ENCODE results near the gene SKIL.
A peak's percentile ranks its signal among the peaks of the same experiment; 100 is the strongest.

Gene SKIL

DNA sequence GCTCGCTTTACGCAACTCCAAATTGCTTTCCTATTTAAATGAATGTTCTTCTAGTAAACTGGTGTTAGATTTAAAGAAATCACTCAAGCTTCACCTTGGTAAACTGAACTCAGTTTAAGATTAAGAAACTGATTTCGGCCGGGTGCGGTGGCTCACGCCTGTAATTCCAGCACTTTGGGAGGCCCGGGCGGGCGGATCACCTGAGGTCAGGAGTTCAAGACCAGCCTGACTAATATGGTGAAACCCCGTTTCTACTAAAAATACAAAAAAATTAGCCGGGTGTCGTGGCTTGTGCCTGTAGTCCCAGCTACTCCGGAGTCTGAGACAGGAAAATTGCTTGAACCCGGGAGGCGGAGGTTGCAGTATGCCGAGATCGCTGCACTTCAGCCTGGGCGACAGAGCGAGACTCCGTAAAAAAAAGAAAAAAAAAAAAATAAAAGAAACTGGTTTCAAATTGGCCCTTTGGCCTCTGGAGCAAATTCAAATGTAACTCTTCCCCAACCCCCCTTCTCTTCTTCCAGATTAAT, 1.7 kb downstream of the SKIL start:
- H3K36me3 ChIP-seq (ENCODE audit: control insufficient read depth in 2 of 2, insufficient read depth in 2 of 2, low read length in 2 of 2): peaks cover 0 to 13% of the 10 kb centered on the region in 2 donors
- H3K4me3 ChIP-seq (ENCODE audit: low read length in 2 of 2): peak overlapping the region; percentile 79 to 81
- no peaks in the 10 kb centered on the region for H3K27me3 ChIP-seq (ENCODE audit: control insufficient read depth in 2 of 2, insufficient read depth in 2 of 2, low read length in 2 of 2)
- no peak overlapping the region for H3K9ac ChIP-seq (ENCODE audit: low read depth in 1 of 2, low read length in 2 of 2)
- H3K4me1 ChIP-seq (ENCODE audit: control insufficient read depth in 2 of 2, insufficient read depth in 2 of 2, low read length in 2 of 2): peaks cover 12 to 22% of the 10 kb centered on the region in 2 donors
- H3K27ac ChIP-seq (ENCODE audit: low read depth in 2 of 2, low read length in 2 of 2): no peak overlapping the region
- H3K9me3 ChIP-seq (ENCODE audit: control insufficient read depth in 2 of 2, low read length in 2 of 2): no peaks in the 10 kb centered on the region

DNA sequence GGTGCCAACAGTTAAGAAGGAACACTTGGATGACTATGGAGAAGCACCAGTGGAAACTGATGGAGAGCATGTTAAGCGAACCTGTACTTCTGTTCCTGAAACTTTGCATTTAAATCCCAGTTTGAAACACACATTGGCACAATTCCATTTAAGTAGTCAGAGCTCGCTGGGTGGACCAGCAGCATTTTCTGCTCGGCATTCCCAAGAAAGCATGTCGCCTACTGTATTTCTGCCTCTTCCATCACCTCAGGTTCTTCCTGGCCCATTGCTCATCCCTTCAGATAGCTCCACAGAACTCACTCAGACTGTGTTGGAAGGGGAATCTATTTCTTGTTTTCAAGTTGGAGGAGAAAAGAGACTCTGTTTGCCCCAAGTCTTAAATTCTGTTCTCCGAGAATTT, 3.0 kb downstream of the SKIL start:
- no peaks in the 10 kb centered on the region for H3K27me3 ChIP-seq (ENCODE audit: control insufficient read depth in 2 of 2, insufficient read depth in 2 of 2, low read length in 2 of 2)
- H3K4me3 ChIP-seq (ENCODE audit: low read length in 2 of 2): peak overlapping the region in 1 of 2 donors; percentile 22

DNA sequence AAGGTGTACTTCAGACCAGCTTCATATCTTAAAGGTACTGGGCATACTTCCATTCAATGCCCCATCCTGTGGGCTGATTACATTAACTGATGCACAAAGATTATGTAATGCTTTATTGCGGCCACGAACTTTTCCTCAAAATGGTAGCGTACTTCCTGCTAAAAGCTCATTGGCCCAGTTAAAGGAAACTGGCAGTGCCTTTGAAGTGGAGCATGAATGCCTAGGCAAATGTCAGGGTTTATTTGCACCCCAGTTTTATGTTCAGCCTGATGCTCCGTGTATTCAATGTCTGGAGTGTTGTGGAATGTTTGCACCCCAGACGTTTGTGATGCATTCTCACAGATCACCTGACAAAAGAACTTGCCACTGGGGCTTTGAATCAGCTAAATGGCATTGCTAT, 3.4 kb downstream of the SKIL start:
- Histone ChIP-seq H3K27me3 (ENCODE audit: control insufficient read depth in 2 of 2, insufficient read depth in 2 of 2, low read length in 2 of 2) (no peaks in the 10 kb centered on the region), H3K9ac (ENCODE audit: low read depth in 1 of 2, low read length in 2 of 2) (no peak overlapping the region), H3K4me1 (ENCODE audit: control insufficient read depth in 2 of 2, insufficient read depth in 2 of 2, low read length in 2 of 2) (peaks cover 12 to 17% of the 10 kb centered on the region in 2 donors), H3K4me3 (ENCODE audit: low read length in 2 of 2) (peak overlapping the region; percentile 13 to 43), H3K36me3 (ENCODE audit: control insufficient read depth in 2 of 2, insufficient read depth in 2 of 2, low read length in 2 of 2) (peaks cover 0 to 13% of the 10 kb centered on the region in 2 donors), H3K9me3 (ENCODE audit: control insufficient read depth in 2 of 2, low read length in 2 of 2) (no peaks in the 10 kb centered on the region), H3K27ac (ENCODE audit: low read depth in 2 of 2, low read length in 2 of 2) (no peak overlapping the region)

More for the DNA sequence above, 3.0 kb downstream of the SKIL start:
- H3K36me3 ChIP-seq (ENCODE audit: control insufficient read depth in 2 of 2, insufficient read depth in 2 of 2, low read length in 2 of 2): peaks cover 0 to 13% of the 10 kb centered on the region in 2 donors
- H3K9me3 ChIP-seq (ENCODE audit: control insufficient read depth in 2 of 2, low read length in 2 of 2): no peaks in the 10 kb centered on the region
- H3K9ac ChIP-seq (ENCODE audit: low read depth in 1 of 2, low read length in 2 of 2): no peak overlapping the region
- H3K4me1 ChIP-seq (ENCODE audit: control insufficient read depth in 2 of 2, insufficient read depth in 2 of 2, low read length in 2 of 2): peaks cover 12 to 21% of the 10 kb centered on the region in 2 donors
- H3K27ac ChIP-seq (ENCODE audit: low read depth in 2 of 2, low read length in 2 of 2): no peak overlapping the region

- Histone ChIP-seq H3K36me3 (ENCODE audit: control insufficient read depth in 2 of 2, insufficient read depth in 2 of 2, low read length in 2 of 2) (peaks cover 0 to 13% of the 10 kb centered on the region in 2 donors), H3K27ac (ENCODE audit: low read depth in 2 of 2, low read length in 2 of 2) (no peak overlapping the region), H3K4me1 (ENCODE audit: control insufficient read depth in 2 of 2, insufficient read depth in 2 of 2, low read length in 2 of 2) (peaks cover 10 to 14% of the 10 kb centered on the region in 2 donors), H3K4me3 (ENCODE audit: low read length in 2 of 2) (no peak overlapping the region), H3K9ac (ENCODE audit: low read depth in 1 of 2, low read length in 2 of 2) (no peak overlapping the region), H3K27me3 (ENCODE audit: control insufficient read depth in 2 of 2, insufficient read depth in 2 of 2, low read length in 2 of 2) (no peaks in the 10 kb centered on the region), H3K9me3 (ENCODE audit: control insufficient read depth in 2 of 2, low read length in 2 of 2) (no peaks in the 10 kb centered on the region)
These were observed 4.2 kb downstream of the SKIL start for GRCh38 chr3:170361711-170362110.

DNA sequence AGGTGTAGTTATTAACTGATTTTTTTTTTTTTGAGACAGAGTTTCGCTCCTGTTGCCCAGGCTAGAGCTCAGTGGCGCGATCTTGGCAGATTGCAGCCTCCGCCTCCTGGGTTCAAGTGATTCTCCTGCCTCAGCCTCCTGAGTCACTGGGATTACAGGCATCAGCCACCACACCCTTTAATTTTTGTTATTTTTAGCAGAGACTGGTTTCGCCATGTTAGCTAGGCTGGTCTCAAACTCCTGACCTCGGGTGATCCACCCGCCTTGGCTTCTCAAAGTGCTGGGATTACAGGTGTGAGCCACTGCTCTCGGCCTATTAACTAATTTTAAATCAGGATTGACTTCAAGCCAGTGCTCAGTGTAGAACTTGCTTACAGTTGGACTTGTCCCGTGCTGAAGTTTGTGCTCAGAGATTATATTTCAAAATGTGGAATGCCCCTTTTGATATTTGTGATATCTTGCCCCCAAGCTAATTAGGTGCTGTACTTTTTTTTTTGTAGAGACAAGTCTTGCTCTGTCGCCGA, 6.0 kb downstream of the SKIL start:
- Histone ChIP-seq H3K4me3 (ENCODE audit: low read length in 2 of 2) (no peak overlapping the region), H3K27ac (ENCODE audit: low read depth in 2 of 2, low read length in 2 of 2) (no peak overlapping the region), H3K4me1 (ENCODE audit: control insufficient read depth in 2 of 2, insufficient read depth in 2 of 2, low read length in 2 of 2) (peaks cover 7 to 11% of the 10 kb centered on the region in 2 donors), H3K9me3 (ENCODE audit: control insufficient read depth in 2 of 2, low read length in 2 of 2) (no peaks in the 10 kb centered on the region), H3K36me3 (ENCODE audit: control insufficient read depth in 2 of 2, insufficient read depth in 2 of 2, low read length in 2 of 2) (peaks cover 0 to 13% of the 10 kb centered on the region in 2 donors), H3K27me3 (ENCODE audit: control insufficient read depth in 2 of 2, insufficient read depth in 2 of 2, low read length in 2 of 2) (no peaks in the 10 kb centered on the region), H3K9ac (ENCODE audit: low read depth in 1 of 2, low read length in 2 of 2) (no peak overlapping the region)

GRCh38 chr3:170364965-170365364, 7.5 kb downstream of the SKIL start:
- peaks cover 0 to 13% of the 10 kb centered on the region in 2 donors for H3K36me3 ChIP-seq (ENCODE audit: control insufficient read depth in 2 of 2, insufficient read depth in 2 of 2, low read length in 2 of 2)
- no peak overlapping the region for H3K9ac ChIP-seq (ENCODE audit: low read depth in 1 of 2, low read length in 2 of 2)
- H3K9me3 ChIP-seq (ENCODE audit: control insufficient read depth in 2 of 2, low read length in 2 of 2): no peaks in the 10 kb centered on the region
- H3K4me1 ChIP-seq (ENCODE audit: control insufficient read depth in 2 of 2, insufficient read depth in 2 of 2, low read length in 2 of 2): peaks cover 2 to 9% of the 10 kb centered on the region in 2 donors
- H3K27ac ChIP-seq (ENCODE audit: low read depth in 2 of 2, low read length in 2 of 2): no peak overlapping the region
- no peaks in the 10 kb centered on the region for H3K27me3 ChIP-seq (ENCODE audit: control insufficient read depth in 2 of 2, insufficient read depth in 2 of 2, low read length in 2 of 2)
- H3K4me3 ChIP-seq (ENCODE audit: low read length in 2 of 2): no peak overlapping the region

GRCh38 chr3:170367797-170368196, 10.3 kb downstream of the SKIL start:
- peaks cover 0 to 3% of the 10 kb centered on the region in 2 donors for H3K36me3 ChIP-seq (ENCODE audit: control insufficient read depth in 2 of 2, insufficient read depth in 2 of 2, low read length in 2 of 2)
- no peak overlapping the region for H3K27ac ChIP-seq (ENCODE audit: low read depth in 2 of 2, low read length in 2 of 2)
- H3K4me1 ChIP-seq (ENCODE audit: control insufficient read depth in 2 of 2, insufficient read depth in 2 of 2, low read length in 2 of 2): no peaks in the 10 kb centered on the region
- no peaks in the 10 kb centered on the region for H3K9me3 ChIP-seq (ENCODE audit: control insufficient read depth in 2 of 2, low read length in 2 of 2)
- H3K4me3 ChIP-seq (ENCODE audit: low read length in 2 of 2): no peak overlapping the region
- no peaks in the 10 kb centered on the region for H3K27me3 ChIP-seq (ENCODE audit: control insufficient read depth in 2 of 2, insufficient read depth in 2 of 2, low read length in 2 of 2)
- H3K9ac ChIP-seq (ENCODE audit: low read depth in 1 of 2, low read length in 2 of 2): no peak overlapping the region

GRCh38 chr3:170368921-170369320, 11.4 kb downstream of the SKIL start:
- Histone ChIP-seq H3K36me3 (ENCODE audit: control insufficient read depth in 2 of 2, insufficient read depth in 2 of 2, low read length in 2 of 2) (no peaks in the 10 kb centered on the region), H3K4me1 (ENCODE audit: control insufficient read depth in 2 of 2, insufficient read depth in 2 of 2, low read length in 2 of 2) (no peaks in the 10 kb centered on the region), H3K27ac (ENCODE audit: low read depth in 2 of 2, low read length in 2 of 2) (no peak overlapping the region), H3K9me3 (ENCODE audit: control insufficient read depth in 2 of 2, low read length in 2 of 2) (no peaks in the 10 kb centered on the region), H3K9ac (ENCODE audit: low read depth in 1 of 2, low read length in 2 of 2) (no peak overlapping the region), H3K27me3 (ENCODE audit: control insufficient read depth in 2 of 2, insufficient read depth in 2 of 2, low read length in 2 of 2) (no peaks in the 10 kb centered on the region), H3K4me3 (ENCODE audit: low read length in 2 of 2) (no peak overlapping the region)

DNA sequence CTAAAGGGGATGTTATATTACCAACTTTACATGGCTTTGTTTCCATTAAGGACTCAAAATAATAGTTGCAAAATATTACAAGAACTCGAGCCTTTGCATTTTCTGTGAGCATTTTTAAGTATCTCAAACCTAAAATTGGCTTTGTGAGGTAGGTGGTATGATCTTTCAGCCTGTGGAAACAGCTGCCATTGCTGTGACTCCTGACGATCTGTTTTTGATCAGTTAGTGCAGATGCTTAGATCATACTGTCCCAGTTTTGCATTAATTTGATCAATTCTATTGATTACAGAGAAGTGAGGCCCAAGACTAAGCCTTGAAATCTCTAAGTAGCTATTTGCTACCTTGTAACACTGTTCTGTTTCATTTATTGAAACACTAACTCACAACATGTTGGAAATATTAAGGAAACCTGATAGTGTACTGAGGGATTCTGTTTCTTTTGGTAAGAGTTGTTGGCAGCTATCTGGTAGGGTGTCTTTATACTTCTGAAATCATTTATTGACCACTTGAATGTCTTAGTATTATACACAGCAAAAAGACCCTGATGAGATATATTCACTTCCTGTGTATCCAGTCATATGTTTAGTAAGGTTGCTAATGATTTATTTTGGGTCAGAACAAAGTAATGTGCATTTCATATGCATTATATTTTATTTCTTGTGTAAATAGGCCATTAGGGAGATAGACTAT, 14.8 kb downstream of the SKIL start:
- Histone ChIP-seq H3K27me3 (ENCODE audit: control insufficient read depth in 2 of 2, insufficient read depth in 2 of 2, low read length in 2 of 2) (no peaks in the 10 kb centered on the region), H3K4me1 (ENCODE audit: control insufficient read depth in 2 of 2, insufficient read depth in 2 of 2, low read length in 2 of 2) (no peaks in the 10 kb centered on the region), H3K4me3 (ENCODE audit: low read length in 2 of 2) (no peak overlapping the region), H3K9me3 (ENCODE audit: control insufficient read depth in 2 of 2, low read length in 2 of 2) (no peaks in the 10 kb centered on the region), H3K27ac (ENCODE audit: low read depth in 2 of 2, low read length in 2 of 2) (no peak overlapping the region), H3K9ac (ENCODE audit: low read depth in 1 of 2, low read length in 2 of 2) (no peak overlapping the region), H3K36me3 (ENCODE audit: control insufficient read depth in 2 of 2, insufficient read depth in 2 of 2, low read length in 2 of 2) (peaks cover 0 to 5% of the 10 kb centered on the region in 2 donors)

GRCh38 chr3:170383567-170383966, 26.1 kb downstream of the SKIL start:
- Histone ChIP-seq H3K9me3 (ENCODE audit: control insufficient read depth in 2 of 2, low read length in 2 of 2) (no peaks in the 10 kb centered on the region), H3K4me3 (ENCODE audit: low read length in 2 of 2) (no peak overlapping the region), H3K27me3 (ENCODE audit: control insufficient read depth in 2 of 2, insufficient read depth in 2 of 2, low read length in 2 of 2) (no peaks in the 10 kb centered on the region), H3K27ac (ENCODE audit: low read depth in 2 of 2, low read length in 2 of 2) (no peak overlapping the region), H3K4me1 (ENCODE audit: control insufficient read depth in 2 of 2, insufficient read depth in 2 of 2, low read length in 2 of 2) (no peaks in the 10 kb centered on the region), H3K36me3 (ENCODE audit: control insufficient read depth in 2 of 2, insufficient read depth in 2 of 2, low read length in 2 of 2) (peaks cover 18 to 20% of the 10 kb centered on the region in 2 donors), H3K9ac (ENCODE audit: low read depth in 1 of 2, low read length in 2 of 2) (no peak overlapping the region)

Measured in mucosa of rectum (tissue), 2 donors.